Loucy (cell line): Measurements from ENCODE around the gene LPP.

Experiments used
- H2AFZ ChIP-seq: fragments of 200-600 bp; sonication (generic); 2 replicates; pipeline ENCODE4 v1.6.0; 2016; ENCODE audit warnings: antibody characterized with exemption, mild to moderate bottlenecking, low read length, moderate library complexity
- H3F3A ChIP-seq: fragments of 200-600 bp; 2 replicates; pipeline ENCODE4 v1.6.0; 2016; ENCODE audit warnings: antibody characterized with exemption, low read depth, mild to moderate bottlenecking
- H3K27me3 ChIP-seq: fragments of 200-600 bp; sonication (generic); 2 replicates; pipeline ENCODE4 v1.6.1; 2014; ENCODE audit warnings: low read length, mild to moderate bottlenecking; ENCODE audit not compliant: insufficient read depth, poor library complexity, severe bottlenecking
- H3K36me3 ChIP-seq: fragments of 200-600 bp; sonication (generic); 2 replicates; pipeline ENCODE4 v1.6.1; 2016; ENCODE audit warnings: low read length; ENCODE audit not compliant: insufficient read depth
- H3K4me1 ChIP-seq: fragments of 200-600 bp; sonication (generic); 2 replicates; pipeline ENCODE4 v1.5.1; 2014; ENCODE audit warnings: low read length, mild to moderate bottlenecking; ENCODE audit not compliant: insufficient read depth, poor library complexity, severe bottlenecking
- H3K4me2 ChIP-seq: fragments of 200-600 bp; sonication (generic); 2 replicates; pipeline ENCODE4 v1.6.0; 2014; ENCODE audit warnings: antibody characterized with exemption, low read length, low read depth, mild to moderate bottlenecking; ENCODE audit not compliant: poor library complexity, severe bottlenecking
- H3K4me3 ChIP-seq: fragments of 200-600 bp; sonication (generic); 2 replicates; pipeline ENCODE4 v1.5.1; 2014; ENCODE audit warnings: low read length, mild to moderate bottlenecking, mixed read lengths; ENCODE audit not compliant: poor library complexity, severe bottlenecking
- H3K79me2 ChIP-seq: fragments of 200-600 bp; sonication (generic); 2 replicates; pipeline ENCODE4 v1.6.1; 2014; ENCODE audit warnings: low read length; ENCODE audit not compliant: insufficient read depth
- H3K9ac ChIP-seq: fragments of 200-600 bp; sonication (generic); 2 replicates; pipeline ENCODE4 v1.6.0; 2014; ENCODE audit warnings: mild to moderate bottlenecking, low read depth, low read length, moderate library complexity; ENCODE audit not compliant: poor library complexity, severe bottlenecking
- H3K9me2 ChIP-seq: fragments of 200-600 bp; sonication (generic); replicated peaks from 2 replicates; pipeline ENCODE4 v1.6.1; 2016; ENCODE audit warnings: low read depth, low read length, mixed read lengths
- H3K9me3 ChIP-seq: fragments of 200-600 bp; sonication (generic); 2 replicates; pipeline ENCODE4 v1.6.1; 2014; ENCODE audit warnings: mild to moderate bottlenecking, antibody characterized with exemption, low read length, low read depth; ENCODE audit not compliant: insufficient read depth
- H4K20me1 ChIP-seq: fragments of 200-600 bp; sonication (generic); 2 replicates; pipeline ENCODE4 v1.6.0; 2014; ENCODE audit warnings: antibody characterized with exemption, low read length, mild to moderate bottlenecking; ENCODE audit not compliant: insufficient read depth, poor library complexity, severe bottlenecking
- CTCF ChIP-seq: fragments of 200-600 bp; sonication (generic); conservative IDR thresholded peaks from 2 replicates; pipeline ENCODE4 v1.5.1; 2014; ENCODE audit warnings: mild to moderate bottlenecking, antibody characterized with exemption, low read length
- EZH2phosphoT487 ChIP-seq: fragments of 200-600 bp; IDR thresholded peaks from 2 replicates; pipeline ENCODE4 v1.6.1; 2018; ENCODE audit warnings: antibody characterized with exemption, mild to moderate bottlenecking, moderate library complexity, borderline replicate concordance

LPP gene

GRCh38 chr3:188506446-188506845 is 352.5 kb downstream of the LPP start:
- Histone ChIP-seq H3F3A (no peaks in the 10 kb centered on the region), H3K9me2 (no peaks in the 10 kb centered on the region), H2AFZ (no peak overlapping the region), H3K4me1 (peaks cover 14% of the 10 kb centered on the region), H3K4me2 (no peak overlapping the region), H3K9me3 (peaks cover 13% of the 10 kb centered on the region), H3K27me3 (no peaks in the 10 kb centered on the region), H4K20me1 (no peaks in the 10 kb centered on the region), H3K4me3 (no peak overlapping the region), H3K79me2 (no peaks in the 10 kb centered on the region), H3K9ac (no peak overlapping the region), H3K36me3 (no peaks in the 10 kb centered on the region)
- TF ChIP-seq EZH2phosphoT487 (no peak), CTCF (no peak)

- no peaks in the 10 kb centered on the region for H3K79me2 ChIP-seq
- H3K9me3 ChIP-seq: peaks cover 13% of the 10 kb centered on the region
- H3K4me2 ChIP-seq: peak overlapping the region; percentile 55
- H3K4me3 ChIP-seq: peak overlapping the region; percentile 27
- no peaks in the 10 kb centered on the region for H3F3A ChIP-seq
- no peak overlapping the region for H3K9ac ChIP-seq
- H3K36me3 ChIP-seq: no peaks in the 10 kb centered on the region
- H3K4me1 ChIP-seq: peaks cover 14% of the 10 kb centered on the region
- no peaks in the 10 kb centered on the region for H3K27me3 ChIP-seq
- H4K20me1 ChIP-seq: no peaks in the 10 kb centered on the region
- TF ChIP-seq CTCF: no peak
- TF ChIP-seq EZH2phosphoT487: no peak
- H3K9me2 ChIP-seq: no peaks in the 10 kb centered on the region
- no peak overlapping the region for H2AFZ ChIP-seq
Measured at GRCh38 chr3:188507244-188507720, 353.3 kb downstream of the LPP start.

GRCh38 chr3:188508454-188508853 is 354.5 kb downstream of the LPP start:
- no peaks in the 10 kb centered on the region for H3K36me3 ChIP-seq
- no peak overlapping the region for H3K4me3 ChIP-seq
- H3K9me2 ChIP-seq: no peaks in the 10 kb centered on the region
- peaks cover 11% of the 10 kb centered on the region for H3K9me3 ChIP-seq
- H3K27me3 ChIP-seq: no peaks in the 10 kb centered on the region
- no peaks in the 10 kb centered on the region for H3K79me2 ChIP-seq
- H2AFZ ChIP-seq: no peak overlapping the region
- H3K9ac ChIP-seq: no peak overlapping the region
- H3K4me1 ChIP-seq: peaks cover 14% of the 10 kb centered on the region
- H4K20me1 ChIP-seq: no peaks in the 10 kb centered on the region
- H3F3A ChIP-seq: no peaks in the 10 kb centered on the region
- TF ChIP-seq EZH2phosphoT487 (no peak), CTCF (no peak)
- H3K4me2 ChIP-seq: no peak overlapping the region
